Islet precursor cell (in vitro differentiated cells): Measurements from ENCODE around the gene C7orf25.

Experiments used
- DNase-seq: peaks from one replicate; pipeline ENCODE4 v3.0.0-alpha.2; 2018

The C7orf25 gene

GRCh38 chr7:42911454-42912447 lies at the start of gene C7orf25:
TSS of gene C7orf25 (minus strand) at chr7:42912070. CDS start at chr7:42910900, 1,170 bp downstream.
- peak; percentile 98 for DNase-seq

DNA sequence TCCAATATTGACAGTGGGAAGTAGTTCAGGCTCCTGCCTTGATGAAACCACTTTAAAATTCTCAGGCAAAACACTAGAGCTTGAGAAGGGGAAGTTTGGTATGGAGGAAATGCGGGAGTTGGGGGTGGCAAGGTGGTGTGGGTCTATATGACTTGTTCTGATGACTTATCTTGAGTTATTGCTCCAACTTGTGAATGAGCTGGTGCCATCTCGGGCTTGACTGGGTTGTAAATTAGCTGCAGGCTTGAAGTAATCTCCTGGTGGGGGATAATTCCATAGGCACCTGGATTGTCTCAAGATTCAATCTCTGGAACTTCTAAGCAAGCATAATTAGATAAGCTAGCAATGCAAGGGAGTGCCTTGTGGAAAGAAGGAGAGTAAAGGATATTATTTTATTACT lies 49.3 kb upstream of the C7orf25 start:
- no peak for DNase-seq

GRCh38 chr7:42960762-42961161 lies 48.9 kb upstream of the C7orf25 start:
- DNase-seq, result no peak

DNA sequence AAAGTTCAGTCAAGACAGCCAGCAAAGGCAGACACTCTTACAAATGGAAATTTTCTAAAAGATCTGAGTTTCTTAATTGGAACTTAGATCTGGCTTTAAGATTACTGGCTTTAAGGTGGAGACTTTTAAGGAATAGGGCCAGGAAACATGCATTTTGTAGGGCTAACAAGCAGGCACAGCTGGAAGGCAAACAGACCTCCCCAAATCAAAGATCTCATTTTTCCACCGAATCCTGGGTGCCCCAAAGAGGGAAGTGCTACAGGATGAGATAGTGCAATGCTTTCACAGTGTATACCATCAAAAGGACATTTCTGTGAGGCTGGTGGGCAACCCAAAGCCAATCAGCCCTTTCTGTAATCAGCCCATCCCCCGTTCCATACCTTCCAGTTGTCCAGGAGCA lies 47.7 kb upstream of the C7orf25 start:
- DNase-seq, result no peak

GRCh38 chr7:42956062-42956461 lies 44.2 kb upstream of the C7orf25 start:
- no peak for DNase-seq

DNA sequence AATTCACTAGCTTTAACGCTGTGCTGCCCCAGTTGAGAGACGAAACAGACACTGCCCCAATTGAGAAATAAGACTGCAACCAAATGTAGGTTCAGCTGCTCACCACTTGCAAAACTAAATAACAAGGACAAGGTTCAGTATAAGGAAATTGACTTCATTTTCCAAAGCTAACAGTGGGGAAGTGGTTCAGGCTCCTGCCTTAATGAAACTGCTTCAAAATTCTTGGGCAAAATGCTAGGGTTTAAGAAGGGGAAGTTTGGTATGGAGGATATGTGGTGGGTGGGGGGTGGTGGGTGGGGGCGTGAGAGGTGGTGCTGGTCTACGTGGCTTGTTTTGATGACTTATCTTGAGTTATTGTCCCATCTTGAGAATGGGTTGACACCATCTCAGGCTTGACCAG lies 42.1 kb upstream of the C7orf25 start:
- DNase-seq, result no peak

DNA sequence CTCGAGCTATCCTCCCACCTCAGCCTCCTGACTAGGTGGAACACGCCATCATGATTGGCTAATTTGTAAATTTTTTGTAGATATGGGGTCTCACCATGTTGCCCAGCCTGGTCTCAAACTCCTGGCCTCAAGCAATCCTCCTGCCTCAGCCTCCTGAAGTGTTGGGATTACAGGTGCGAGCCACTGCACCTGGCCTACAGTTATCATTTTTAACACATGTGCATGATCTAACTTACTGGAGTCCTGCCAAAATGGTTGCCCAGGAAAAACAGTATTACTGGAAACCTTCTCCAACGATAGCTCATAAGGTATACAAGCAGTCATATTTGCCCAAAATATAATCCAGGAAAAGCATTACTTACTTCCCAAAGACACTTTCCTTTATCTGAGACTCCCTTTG lies 40.5 kb upstream of the C7orf25 start:
- no peak for DNase-seq

- DNase-seq, result no peak
These were observed 38.5 kb upstream of the C7orf25 start for GRCh38 chr7:42950417-42950816.

DNA sequence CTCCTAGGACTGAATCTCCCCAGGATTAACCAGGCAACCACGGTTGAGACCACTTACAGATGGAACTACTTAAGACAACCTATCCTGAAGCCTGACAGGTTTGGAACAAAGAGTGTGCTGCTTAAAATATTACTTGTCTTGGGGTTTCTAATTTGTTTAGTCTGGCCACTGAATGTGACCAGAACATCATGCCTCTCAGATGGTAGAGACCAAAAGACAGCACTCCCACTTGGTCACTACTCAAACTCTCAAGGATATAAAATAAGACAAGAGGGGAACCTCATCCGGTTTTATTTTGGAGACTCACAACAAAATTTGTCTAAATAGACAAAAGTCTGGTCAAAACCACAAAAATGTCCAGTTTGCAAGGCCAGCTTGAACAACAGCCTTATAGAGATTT lies 35.7 kb upstream of the C7orf25 start:
- no peak for DNase-seq

DNA sequence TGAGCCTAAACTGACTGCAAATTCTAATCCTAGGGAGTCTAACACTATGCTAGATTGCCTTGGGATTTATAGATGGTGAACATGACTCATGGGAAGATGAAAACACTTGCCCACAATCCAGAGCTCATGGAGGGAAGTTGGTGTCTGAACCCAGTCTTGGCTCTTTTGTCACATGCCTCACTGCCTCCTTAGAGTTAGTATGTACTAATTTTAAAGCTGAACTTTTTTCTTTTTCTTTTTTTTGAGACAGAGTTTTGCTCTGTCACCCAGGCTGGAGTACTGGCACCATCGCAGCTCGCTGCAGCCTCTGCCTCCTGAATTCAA lies 34.7 kb upstream of the C7orf25 start:
- DNase-seq, result no peak

DNA sequence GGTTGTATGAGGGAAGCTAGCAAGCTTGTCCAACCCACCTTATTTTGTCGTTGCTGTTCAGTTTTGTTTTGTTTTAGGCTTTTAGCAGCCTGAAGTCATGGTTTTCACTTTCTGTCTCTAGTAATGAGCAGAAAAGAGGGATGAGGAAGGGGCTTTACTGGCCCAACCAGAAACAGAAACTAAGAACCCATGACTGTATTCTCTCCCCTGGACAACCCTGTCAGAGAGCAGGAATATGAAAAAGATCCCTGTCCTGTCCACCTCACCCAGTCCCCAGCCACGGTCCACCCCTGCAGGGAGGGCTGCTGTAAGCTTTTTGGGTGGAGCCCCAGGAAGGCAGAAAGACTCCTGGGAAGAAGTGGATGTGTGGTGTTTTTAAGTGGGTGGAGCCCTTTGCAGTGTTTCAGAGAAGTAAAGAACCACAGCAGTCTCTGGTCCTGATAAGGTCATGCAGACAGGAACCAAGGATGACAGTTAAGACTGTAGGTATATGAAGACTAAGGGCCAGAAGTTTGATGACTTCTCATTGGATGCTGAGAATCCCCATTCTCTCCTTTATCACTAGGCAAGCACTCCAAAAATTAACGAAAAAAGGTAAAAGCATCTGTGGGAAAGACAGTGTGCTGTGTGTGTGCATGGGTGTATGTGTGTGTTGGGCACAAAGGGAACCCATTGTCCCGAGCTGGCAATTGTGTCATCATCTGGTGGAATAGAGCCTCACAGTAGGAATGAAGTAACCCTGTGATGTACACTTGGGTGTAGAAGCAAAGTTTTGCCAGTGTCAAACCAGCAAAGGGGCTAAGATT lies 34.2 kb upstream of the C7orf25 start:
- no peak for DNase-seq

DNA sequence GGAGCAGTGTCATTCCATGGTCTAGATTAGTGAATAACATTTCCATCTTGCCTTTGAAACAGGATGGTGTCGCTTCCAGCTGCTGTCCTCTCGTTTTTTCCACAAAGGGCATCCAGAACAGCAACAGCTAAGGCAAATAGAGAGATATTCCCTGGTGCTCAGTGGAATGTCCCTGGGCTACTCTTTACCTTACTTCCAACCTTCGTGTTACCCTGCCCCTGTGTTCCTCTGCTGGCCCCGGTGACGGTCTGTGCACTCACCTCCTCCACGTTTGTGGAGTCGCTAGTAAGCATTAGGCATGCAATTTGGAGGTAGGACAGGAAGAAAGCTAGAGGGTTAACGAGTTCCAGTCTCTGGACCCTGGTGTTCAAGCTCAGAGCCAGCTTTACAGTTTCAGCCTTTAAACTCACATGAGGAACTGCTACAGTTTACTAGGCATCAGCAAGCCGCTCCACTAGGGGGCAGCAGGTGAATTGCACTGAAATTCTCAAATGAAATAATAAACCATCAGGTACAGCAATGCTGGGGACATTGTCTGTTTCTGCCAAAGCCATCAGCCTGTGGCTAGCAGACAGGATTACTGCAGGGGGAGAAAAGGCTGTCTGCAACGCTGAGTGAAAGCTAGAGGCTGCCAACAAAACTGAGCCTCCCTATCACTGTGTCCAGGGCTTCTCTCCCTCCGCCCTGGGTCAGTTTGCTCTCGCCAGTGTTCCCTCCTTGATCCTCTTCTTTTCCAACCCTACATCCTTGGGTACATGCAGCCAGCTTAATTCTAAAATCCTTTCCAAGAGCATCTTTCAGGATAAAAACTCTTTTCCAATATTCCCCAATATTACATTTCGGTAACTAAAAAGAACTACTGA lies 29.3 kb upstream of the C7orf25 start:
- peak; percentile 87 for DNase-seq

DNA sequence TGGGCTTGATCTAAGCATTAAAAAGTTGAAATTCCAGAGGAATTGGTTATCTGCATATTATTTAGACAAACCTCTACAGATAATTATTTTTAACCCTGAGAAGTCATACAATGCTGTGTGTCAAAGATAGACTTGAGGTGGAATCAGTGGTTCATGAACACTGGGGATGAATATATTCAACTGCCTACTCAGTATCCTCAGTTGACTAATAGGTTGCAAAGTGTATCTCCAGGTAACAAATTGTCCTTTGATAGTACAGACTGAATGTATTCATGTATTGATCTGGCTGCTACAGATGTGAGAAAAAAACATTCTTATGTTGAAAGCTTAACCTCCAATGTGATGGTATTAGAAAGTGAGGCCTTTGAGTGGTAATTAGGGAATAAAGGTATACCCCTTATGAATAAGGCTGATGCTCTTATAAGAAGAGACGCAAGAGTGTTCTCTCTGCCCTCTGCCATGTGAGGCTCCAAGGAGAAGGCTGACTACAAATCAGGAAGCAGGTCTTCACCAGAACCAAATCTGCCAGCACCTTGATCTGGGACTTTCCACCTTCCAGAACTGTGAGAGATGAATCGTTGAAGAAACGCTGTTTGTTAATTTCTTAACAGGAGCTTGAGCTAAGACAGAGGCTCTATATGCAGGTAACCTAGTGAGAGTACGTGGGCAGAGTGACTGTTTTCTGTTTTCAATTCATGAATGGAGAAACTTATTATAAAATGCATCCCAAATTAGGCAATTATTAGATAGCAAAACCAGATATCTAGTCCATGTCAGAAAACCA lies 27.8 kb upstream of the C7orf25 start:
- no peak for DNase-seq

DNA sequence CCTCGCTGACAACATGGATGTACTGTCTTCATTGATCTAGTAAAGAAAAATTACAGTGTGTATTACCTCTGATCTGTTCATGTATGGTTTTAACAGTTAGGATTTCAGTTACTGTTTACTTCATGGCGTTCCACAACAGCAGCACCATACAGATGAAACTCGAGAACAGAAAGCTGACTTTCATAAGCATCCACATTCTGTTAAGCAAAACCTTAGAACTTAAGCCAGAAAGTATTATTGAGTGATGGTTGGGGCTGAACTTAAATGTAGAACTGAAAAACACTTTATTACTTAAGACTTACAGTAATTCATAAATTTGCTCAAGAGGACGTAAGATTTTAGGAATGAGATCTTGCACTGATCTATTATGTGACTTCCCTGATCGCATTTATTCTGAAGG lies 24.0 kb upstream of the C7orf25 start:
- DNase-seq, result no peak

GRCh38 chr7:42934291-42934690 lies 22.4 kb upstream of the C7orf25 start:
- DNase-seq, result no peak

- no peak for DNase-seq
These were observed 21.1 kb upstream of the C7orf25 start for GRCh38 chr7:42932811-42933591.

DNA sequence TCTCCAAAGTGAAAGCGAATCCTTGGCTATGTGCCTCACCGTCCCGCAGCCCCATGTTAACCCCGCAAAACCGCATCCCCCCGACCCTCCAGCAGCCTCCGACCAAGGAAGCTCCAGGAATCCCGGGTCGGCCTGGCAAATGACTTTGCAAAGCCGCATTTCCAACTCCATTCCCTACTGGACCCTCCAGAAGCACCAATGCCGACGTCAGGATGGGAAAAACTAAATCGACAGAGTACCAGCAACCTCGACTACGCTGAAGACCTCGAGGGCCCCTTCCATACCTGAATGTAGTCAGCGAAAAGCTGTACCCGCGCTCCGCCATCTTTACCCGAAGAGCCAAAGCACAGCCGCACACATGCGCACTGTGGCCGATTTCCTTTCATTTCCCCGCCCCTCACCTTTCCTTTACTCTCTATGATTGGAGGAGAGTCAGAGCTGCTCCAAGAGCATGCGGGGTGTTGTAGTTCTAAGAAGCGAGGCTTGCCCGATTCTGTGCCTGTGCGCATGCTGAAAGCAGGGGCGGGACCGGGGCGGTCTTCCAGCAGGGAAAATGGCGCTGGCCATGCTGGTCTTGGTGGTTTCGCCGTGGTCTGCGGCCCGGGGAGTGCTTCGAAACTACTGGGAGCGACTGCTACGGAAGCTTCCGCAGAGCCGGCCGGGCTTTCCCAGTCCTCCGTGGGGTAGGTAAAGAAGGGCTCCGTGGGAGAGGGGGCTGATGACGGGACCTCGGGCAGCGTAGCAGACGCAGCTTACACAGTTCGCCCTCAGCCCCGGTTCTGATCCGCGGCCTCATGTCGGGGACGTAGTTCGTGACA lies 20.2 kb upstream of the C7orf25 start, which contains the start of the genes MRPL32 and PSMA2:
TSS of gene MRPL32 (plus strand) at position 543 of the 818 bp plus-strand sequence. CDS start at position 554, 11 bp downstream.
TSS of gene PSMA2 (minus strand) at position 341 of the 818 bp plus-strand sequence. CDS start at position 325, 16 bp downstream.
- peak; percentile 99 for DNase-seq

DNA sequence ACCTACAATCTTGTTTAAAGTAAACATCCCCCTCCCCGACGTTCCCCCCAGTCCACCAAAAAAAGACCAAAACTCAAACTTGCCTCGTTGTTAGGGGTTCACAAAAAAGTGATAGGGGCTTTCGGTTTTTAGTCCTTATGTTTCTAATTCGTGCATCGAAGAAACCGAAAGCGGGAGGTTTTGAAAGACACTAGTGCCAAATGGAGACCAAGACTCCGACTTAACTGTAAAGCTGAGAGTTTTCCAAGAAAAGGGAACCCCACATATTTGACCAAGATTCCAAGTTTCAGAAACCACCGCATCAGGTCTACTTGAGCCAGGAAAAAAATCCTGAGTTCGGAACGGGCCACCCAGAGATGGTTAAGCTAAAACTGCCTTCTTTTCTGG lies 19.6 kb upstream of the C7orf25 start:
- DNase-seq, result no peak

- no peak for DNase-seq
These were observed 19.0 kb upstream of the C7orf25 start for GRCh38 chr7:42930889-42931288.

- no peak for DNase-seq
These were observed 17.6 kb upstream of the C7orf25 start for GRCh38 chr7:42929449-42929848.
